ENCODE data around the gene ZNF180. TPM values are rescaled to one million over a fixed set of nuclear protein-coding genes. Genes with fewer than 3 reads are reported as not detected.
"Not testable (repeated sequence)": the region's sequence is repeated elsewhere in the genome, so short reads cannot be mapped to it uniquely, and the experiment has no call there.

Gene ZNF180
- total RNA-seq, 2 experiments from 2014 or later: 5.5 to 7.7 TPM

- intact Hi-C loops (cut with DNase I, micrococcal nuclease): no loop called here
- peaks cover 28% of the 10 kb centered on the region for H3K4me1 Mint-ChIP-seq
- DNase-seq (no peak), ATAC-seq (no peak)
- no peak overlapping the region for H3K27ac Mint-ChIP-seq
- no peaks in the 10 kb centered on the region for H3K27me3 Mint-ChIP-seq
- H3K4me3 Mint-ChIP-seq: no peak overlapping the region
- peaks cover 62% of the 10 kb centered on the region for H3K9me3 Mint-ChIP-seq (ENCODE audit: low read depth)
- H3K36me3 Mint-ChIP-seq (ENCODE audit: low read depth): peaks cover 89% of the 10 kb centered on the region
- ChIA-PET CTCF (no interaction called here), POLR2A (no interaction called here)
Measured at GRCh38 chr19:44496711-44497110, 3.6 kb downstream of the ZNF180 start.

GRCh38 chr19:44476559-44477408, 23.5 kb downstream of the ZNF180 start:
- ATAC-seq (no peak), DNase-seq (no peak)
- ChIA-PET POLR2A (interaction anchor here (0.6 kb wide), 1 partner anchor 23 kb away, joined by 3 read pairs; the partner anchor contains the start of gene ZNF180), CTCF (no interaction called here)
- Mint-ChIP-seq H3K27ac (no peak overlapping the region), H3K4me3 (no peak overlapping the region), H3K4me1 (no peaks in the 10 kb centered on the region), H3K9me3 (ENCODE audit: low read depth) (peaks cover 73% of the 10 kb centered on the region), H3K27me3 (no peaks in the 10 kb centered on the region), H3K36me3 (ENCODE audit: low read depth) (peaks cover 92% of the 10 kb centered on the region)
- intact Hi-C loops (cut with DNase I, micrococcal nuclease): loop anchor here in 1 of 2 experiments (2.0 to 10.0 kb wide), 2 partner anchors 22 to 632 kb away; no protein-coding TSS in a partner anchor

GRCh38 chr19:44468730-44469129, 31.6 kb downstream of the ZNF180 start:
- CTCF ChIA-PET, POLR2A ChIA-PET, H3K27me3 Mint-ChIP-seq, H3K4me3 Mint-ChIP-seq, H3K4me1 Mint-ChIP-seq, ATAC-seq, DNase-seq, H3K27ac Mint-ChIP-seq: not testable (repeated sequence)
- Mint-ChIP-seq H3K36me3 (ENCODE audit: low read depth) (peaks cover 52% of the 10 kb centered on the region), H3K9me3 (ENCODE audit: low read depth) (peaks cover 85% of the 10 kb centered on the region)
- intact Hi-C loops (cut with DNase I, micrococcal nuclease): loop anchor here in 1 of 2 experiments (10.0 kb wide), 1 partner anchor 594 kb away; no protein-coding TSS in a partner anchor

GRCh38 chr19:44462600-44463286, 37.6 kb downstream of the ZNF180 start:
- H3K27ac Mint-ChIP-seq, DNase-seq, CTCF ChIA-PET, H3K4me1 Mint-ChIP-seq, H3K4me3 Mint-ChIP-seq, ATAC-seq, H3K27me3 Mint-ChIP-seq: not testable (repeated sequence)
- intact Hi-C loops (cut with DNase I, micrococcal nuclease): loop anchor here in 1 of 2 experiments (10.0 kb wide), 1 partner anchor 588 kb away; no protein-coding TSS in a partner anchor
- Mint-ChIP-seq H3K36me3 (ENCODE audit: low read depth) (peaks cover 18% of the 10 kb centered on the region), H3K9me3 (ENCODE audit: low read depth) (peaks cover 50% of the 10 kb centered on the region)
- POLR2A ChIA-PET: interaction anchor here (0.6 kb wide), 1 partner anchor 51 kb away, joined by 4 read pairs; no protein-coding TSS in a partner anchor

GRCh38 chr19:44456016-44456415, 44.3 kb downstream of the ZNF180 start:
- ATAC-seq; H3K4me1 Mint-ChIP-seq; intact Hi-C loops (cut with DNase I, micrococcal nuclease); H3K27me3 Mint-ChIP-seq; H3K4me3 Mint-ChIP-seq; POLR2A ChIA-PET; DNase-seq; H3K27ac Mint-ChIP-seq; CTCF ChIA-PET: not testable (repeated sequence)
- Mint-ChIP-seq H3K36me3 (ENCODE audit: low read depth) (peaks cover 27% of the 10 kb centered on the region), H3K9me3 (ENCODE audit: low read depth) (peaks cover 52% of the 10 kb centered on the region)

- intact Hi-C loops (cut with DNase I, micrococcal nuclease): no loop called here
- Mint-ChIP-seq H3K27ac (no peak overlapping the region), H3K27me3 (peaks cover 2% of the 10 kb centered on the region), H3K4me1 (no peaks in the 10 kb centered on the region), H3K36me3 (ENCODE audit: low read depth) (peaks cover 31% of the 10 kb centered on the region), H3K9me3 (ENCODE audit: low read depth) (peaks cover 56% of the 10 kb centered on the region), H3K4me3 (no peak overlapping the region)
- ChIA-PET POLR2A (no interaction called here), CTCF (no interaction called here)
- ATAC-seq (no peak), DNase-seq (no peak)
Measured at GRCh38 chr19:44455100-44455499, 45.2 kb downstream of the ZNF180 start.

GRCh38 chr19:44452367-44452766, 48.0 kb downstream of the ZNF180 start:
- peaks cover 48% of the 10 kb centered on the region for H3K36me3 Mint-ChIP-seq (ENCODE audit: low read depth)

GRCh38 chr19:44451687-44452086, 48.6 kb downstream of the ZNF180 start:
- intact Hi-C loops (cut with DNase I, micrococcal nuclease): no loop called here
- H3K9me3 Mint-ChIP-seq (ENCODE audit: low read depth): peaks cover 66% of the 10 kb centered on the region
- no peak overlapping the region for H3K4me3 Mint-ChIP-seq
- ChIA-PET POLR2A (no interaction called here), CTCF (no interaction called here)
- peaks cover 53% of the 10 kb centered on the region for H3K36me3 Mint-ChIP-seq (ENCODE audit: low read depth)
- H3K27ac Mint-ChIP-seq: no peak overlapping the region
- peaks cover 2% of the 10 kb centered on the region for H3K27me3 Mint-ChIP-seq
- ATAC-seq (no peak), DNase-seq (no peak)
- peaks cover 10% of the 10 kb centered on the region for H3K4me1 Mint-ChIP-seq

More at GRCh38 chr19:44452367-44452766, 48.0 kb downstream of the ZNF180 start:
- no peak for DNase-seq
- Mint-ChIP-seq H3K9me3 (ENCODE audit: low read depth) (peaks cover 65% of the 10 kb centered on the region), H3K4me1 (peaks cover 10% of the 10 kb centered on the region), H3K27me3 (peaks cover 2% of the 10 kb centered on the region), H3K4me3 (no peak overlapping the region), H3K27ac (no peak overlapping the region)
- CTCF ChIA-PET: no interaction called here
- ATAC-seq: no peak
- POLR2A ChIA-PET: no interaction called here
- intact Hi-C loops (cut with DNase I, micrococcal nuclease): no loop called here

- intact Hi-C loops (cut with DNase I, micrococcal nuclease): loop anchor here (1.0 to 5.0 kb wide), 4 partner anchors 47 to 336 kb away; partner anchors contain the start of genes ZNF180 (in 2 of the 2), ZNF225 (in 1 of the 2), ZNF227 (in 1 of the 2) and ZNF285 (in 1 of the 2)
- peak; percentile 98 for ATAC-seq
- H3K4me1 Mint-ChIP-seq: peaks cover 10% of the 10 kb centered on the region
- H3K9me3 Mint-ChIP-seq (ENCODE audit: low read depth): peaks cover 67% of the 10 kb centered on the region
- ChIA-PET POLR2A (no interaction called here), CTCF (interaction anchor here (0.6 kb wide), 1 partner anchor 200 kb away, joined by 3 read pairs; no protein-coding TSS in a partner anchor)
- H3K27ac Mint-ChIP-seq: peak within 1 kb of the TSS; percentile 84
- H3K27me3 Mint-ChIP-seq: peaks cover 2% of the 10 kb centered on the region
- H3K36me3 Mint-ChIP-seq (ENCODE audit: low read depth): peaks cover 68% of the 10 kb centered on the region
- peak; percentile 91 for DNase-seq
- peak within 1 kb of the TSS; percentile 81 for H3K4me3 Mint-ChIP-seq
Measured at GRCh38 chr19:44447916-44448674, 52.2 kb downstream of the ZNF180 start, which contains the start of gene ZNF229. TSS of gene ZNF229 (minus strand) at chr19:44448472. CDS start at chr19:44442847, 5,625 bp downstream.

GRCh38 chr19:44438441-44438840, 61.9 kb downstream of the ZNF180 start:
- DNase-seq: no peak
- H3K4me3 Mint-ChIP-seq: no peak overlapping the region
- intact Hi-C loops (cut with DNase I, micrococcal nuclease): no loop called here
- H3K4me1 Mint-ChIP-seq: no peaks in the 10 kb centered on the region
- H3K9me3 Mint-ChIP-seq (ENCODE audit: low read depth): peaks cover 58% of the 10 kb centered on the region
- ATAC-seq: no peak
- ChIA-PET CTCF (no interaction called here), POLR2A (no interaction called here)
- H3K27me3 Mint-ChIP-seq: no peaks in the 10 kb centered on the region
- H3K36me3 Mint-ChIP-seq (ENCODE audit: low read depth): peaks cover 49% of the 10 kb centered on the region
- no peak overlapping the region for H3K27ac Mint-ChIP-seq

- POLR2A ChIA-PET: no interaction called here
Measured at GRCh38 chr19:44435441-44435840, 64.9 kb downstream of the ZNF180 start.

More at GRCh38 chr19:44435441-44435840, 64.9 kb downstream of the ZNF180 start:
- H3K9me3 Mint-ChIP-seq (ENCODE audit: low read depth): peaks cover 58% of the 10 kb centered on the region
- intact Hi-C loops (cut with DNase I, micrococcal nuclease): no loop called here
- no peaks in the 10 kb centered on the region for H3K4me1 Mint-ChIP-seq
- H3K27ac Mint-ChIP-seq: no peak overlapping the region
- ATAC-seq (no peak), DNase-seq (no peak)
- H3K4me3 Mint-ChIP-seq: no peak overlapping the region
- peaks cover 52% of the 10 kb centered on the region for H3K36me3 Mint-ChIP-seq (ENCODE audit: low read depth)
- no peaks in the 10 kb centered on the region for H3K27me3 Mint-ChIP-seq
- CTCF ChIA-PET: no interaction called here

Measured in activated CD4-positive, alpha-beta T cell treated with anti-CD3 and anti-CD28 coated beads for 36 hours (primary cell).